Neural cell (in vitro differentiated cells): ENCODE results near the gene COMP.

Experiments
- CTCF ChIP-seq: fragments of 450-650 bp; IDR thresholded peaks from 2 replicates; pipeline ENCODE4 v1.5.1; 2014; ENCODE audit warnings: antibody characterized with exemption, mild to moderate bottlenecking, moderate library complexity; ENCODE audit not compliant: poor library complexity, severe bottlenecking
- EP300 ChIP-seq: fragments of 450-650 bp; conservative IDR thresholded peaks from 2 replicates; pipeline ENCODE4 v1.6.1; 2014; ENCODE audit warnings: antibody characterized with exemption, mild to moderate bottlenecking, moderate library complexity; ENCODE audit not compliant: poor library complexity, severe bottlenecking
- EZH2 ChIP-seq: fragments of 200-600, 300-800 bp; shearing (Covaris generic), sonication (generic); IDR thresholded peaks from 2 replicates; pipeline ENCODE4 v1.6.1; 2014; ENCODE audit warnings: antibody characterized with exemption, low read length, borderline replicate concordance, mild to moderate bottlenecking; ENCODE audit not compliant: insufficient read depth, poor library complexity, severe bottlenecking
- MXI1 ChIP-seq: fragments of 450-650 bp; conservative IDR thresholded peaks from 2 replicates; pipeline ENCODE4 v1.6.1; 2014; ENCODE audit warnings: antibody characterized with exemption, mild to moderate bottlenecking; ENCODE audit not compliant: poor library complexity, severe bottlenecking
- POLR2AphosphoS5 ChIP-seq: IDR thresholded peaks from 2 replicates; pipeline ENCODE4 v1.6.1; 2012
- RAD21 ChIP-seq: fragments of 450-650 bp; conservative IDR thresholded peaks from 2 replicates; pipeline ENCODE4 v1.6.1; 2014; ENCODE audit warnings: antibody characterized with exemption, mild to moderate bottlenecking, moderate library complexity
- REST ChIP-seq: IDR thresholded peaks from 2 replicates; pipeline ENCODE4 v1.6.1; 2012; ENCODE audit warnings: borderline replicate concordance
- SMC3 ChIP-seq: fragments of 450-650 bp; conservative IDR thresholded peaks from 2 replicates; pipeline ENCODE4 v1.6.1; 2014; ENCODE audit warnings: antibody characterized with exemption, mild to moderate bottlenecking, moderate library complexity; ENCODE audit not compliant: poor library complexity
- TAF1 ChIP-seq: IDR thresholded peaks from 2 replicates; pipeline ENCODE4 v1.6.1; 2012; ENCODE audit warnings: low read depth

GRCh38 chr19:18798384-18799352, 7.6 kb upstream of the COMP start:
- TF ChIP-seq CTCF = no peak
- no peak for TF ChIP-seq RAD21
- TF ChIP-seq EP300 = no peak
- TF ChIP-seq REST = no peak
- no peak for TF ChIP-seq POLR2AphosphoS5
- no peak for TF ChIP-seq EZH2
- no peak for TF ChIP-seq TAF1
- no peak for TF ChIP-seq SMC3
- TF ChIP-seq MXI1 = no peak
